ENCODE measurements around the gene KREMEN1. TPM values are rescaled to one million over a fixed set of nuclear protein-coding genes. Genes with fewer than 3 reads are reported as not detected.
A peak's percentile ranks its signal among the peaks of the same experiment; 100 is the strongest.

The KREMEN1 gene
- total RNA-seq, 6 donors from 2014 or later, result 8.4 to 24.3 (median 15.9) TPM

DNA sequence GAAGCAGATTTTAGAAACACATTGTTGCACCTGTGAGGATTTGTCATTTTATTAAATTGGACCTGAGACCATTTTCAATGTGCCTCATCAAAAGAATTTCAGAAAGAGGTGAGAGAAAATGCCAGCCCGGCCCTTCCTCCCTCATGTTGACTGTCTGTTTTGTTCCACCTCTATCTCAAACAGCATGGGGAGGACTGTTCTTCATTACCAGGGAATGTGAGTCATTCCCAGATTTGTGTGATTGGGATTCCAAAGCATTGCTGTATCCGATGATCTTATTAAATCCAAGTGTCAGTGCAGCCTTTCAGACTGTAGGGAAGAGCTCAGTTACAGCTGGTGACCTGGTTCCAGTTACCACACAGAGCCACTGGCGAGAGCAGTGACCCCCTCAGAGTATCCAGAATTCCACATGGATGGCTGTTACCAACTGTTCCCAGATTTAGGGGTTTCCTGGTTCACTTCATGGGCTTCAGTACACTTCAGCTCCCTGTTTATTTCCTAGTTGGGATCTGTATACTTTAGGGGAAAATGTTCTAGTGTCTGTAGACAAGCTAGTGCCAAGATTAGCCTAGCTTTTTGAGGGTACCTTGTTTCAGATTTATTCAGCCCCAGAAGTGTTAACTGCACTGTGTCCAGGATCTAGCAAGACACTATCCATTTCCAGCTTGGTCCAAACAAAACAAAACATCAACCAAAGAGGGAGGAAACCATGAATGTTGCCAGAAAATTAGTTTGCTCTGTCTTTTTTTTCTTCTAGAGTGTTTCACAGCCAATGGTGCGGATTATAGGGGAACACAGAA lies 20.9 kb downstream of the KREMEN1 start:
- no peaks in the 10 kb centered on the region for H3K9me3 ChIP-seq
- ATAC-seq (ENCODE audit: low FRiP score in 2 of 2) (peak; percentile 54 to 90), DNase-seq (no peak)
- peak in 1 of 2 donors; percentile 15 for TF ChIP-seq POLR2AphosphoS5 (IDR thresholded peaks at IDR 0.05)
- TF ChIP-seq POLR2A (IDR thresholded peaks at IDR 0.05), result no peak
- TF ChIP-seq EP300 (IDR thresholded peaks at IDR 0.05), result no peak
- TF ChIP-seq, protein P1, sequence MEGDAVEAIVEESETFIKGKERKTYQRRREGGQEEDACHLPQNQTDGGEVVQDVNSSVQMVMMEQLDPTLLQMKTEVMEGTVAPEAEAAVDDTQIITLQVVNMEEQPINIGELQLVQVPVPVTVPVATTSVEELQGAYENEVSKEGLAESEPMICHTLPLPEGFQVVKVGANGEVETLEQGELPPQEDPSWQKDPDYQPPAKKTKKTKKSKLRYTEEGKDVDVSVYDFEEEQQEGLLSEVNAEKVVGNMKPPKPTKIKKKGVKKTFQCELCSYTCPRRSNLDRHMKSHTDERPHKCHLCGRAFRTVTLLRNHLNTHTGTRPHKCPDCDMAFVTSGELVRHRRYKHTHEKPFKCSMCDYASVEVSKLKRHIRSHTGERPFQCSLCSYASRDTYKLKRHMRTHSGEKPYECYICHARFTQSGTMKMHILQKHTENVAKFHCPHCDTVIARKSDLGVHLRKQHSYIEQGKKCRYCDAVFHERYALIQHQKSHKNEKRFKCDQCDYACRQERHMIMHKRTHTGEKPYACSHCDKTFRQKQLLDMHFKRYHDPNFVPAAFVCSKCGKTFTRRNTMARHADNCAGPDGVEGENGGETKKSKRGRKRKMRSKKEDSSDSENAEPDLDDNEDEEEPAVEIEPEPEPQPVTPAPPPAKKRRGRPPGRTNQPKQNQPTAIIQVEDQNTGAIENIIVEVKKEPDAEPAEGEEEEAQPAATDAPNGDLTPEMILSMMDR (IDR thresholded peaks at IDR 0.05), result no peak
- no peaks in the 10 kb centered on the region for H3K27me3 ChIP-seq
- H3K27ac ChIP-seq, result peak overlapping the region in 3 of 4 donors; percentile 10 to 37 (median 23)
- WGBS, 2 donors, result 72 to 87% methylated on average over 4 of the region's 4 CpGs
- no peak overlapping the region for H3K4me3 ChIP-seq
- peaks cover 0 to 11% (median 0%) of the 10 kb centered on the region in 4 donors for H3K36me3 ChIP-seq
- H3K4me1 ChIP-seq, result peaks cover 6 to 11% (median 9%) of the 10 kb centered on the region in 4 donors

DNA sequence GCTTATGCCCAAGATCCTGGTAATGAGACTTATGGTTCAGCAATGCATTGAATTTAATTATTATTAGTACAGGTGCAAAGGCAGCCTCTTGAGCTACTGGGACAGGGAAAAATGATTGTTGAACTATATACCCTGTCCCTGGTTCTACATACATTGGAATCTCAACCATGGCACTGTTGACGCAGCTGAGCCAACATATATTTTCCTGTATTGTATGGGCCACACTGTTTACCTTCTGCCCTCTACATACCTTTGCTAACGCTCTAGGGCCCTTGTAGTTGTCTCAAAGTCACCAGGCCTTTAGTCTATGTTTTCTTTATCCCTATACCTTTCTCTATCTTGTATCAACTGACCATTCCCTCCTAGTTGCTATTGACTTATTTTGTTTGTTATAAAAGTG lies 22.6 kb downstream of the KREMEN1 start:
- Histone ChIP-seq H3K36me3 (peaks cover 0 to 22% (median 0%) of the 10 kb centered on the region in 4 donors), H3K27ac (no peak overlapping the region), H3K4me1 (peaks cover 4 to 11% (median 7%) of the 10 kb centered on the region in 4 donors), H3K9me3 (no peaks in the 10 kb centered on the region), H3K27me3 (no peaks in the 10 kb centered on the region), H3K4me3 (no peak overlapping the region)
- TF ChIP-seq EP300 (IDR thresholded peaks at IDR 0.05) (no peak), POLR2A (IDR thresholded peaks at IDR 0.05) (no peak), POLR2AphosphoS5 (IDR thresholded peaks at IDR 0.05) (no peak)
- TF ChIP-seq, protein P1 (IDR thresholded peaks at IDR 0.05), result no peak
- ATAC-seq (ENCODE audit: low FRiP score in 2 of 2) (no peak), DNase-seq (no peak)
- WGBS, 2 donors, result 80 to 90% methylated on average over 2 of the region's 2 CpGs

GRCh38 chr22:29096736-29097669 lies 24.2 kb downstream of the KREMEN1 start:
- H3K27ac ChIP-seq, result no peak overlapping the region
- no peaks in the 10 kb centered on the region for H3K27me3 ChIP-seq
- TF ChIP-seq, protein P1 (IDR thresholded peaks at IDR 0.05), result no peak
- no peak for TF ChIP-seq POLR2A (IDR thresholded peaks at IDR 0.05)
- DNase-seq, result no peak
- peaks cover 0 to 8% (median 4%) of the 10 kb centered on the region in 4 donors for H3K4me1 ChIP-seq
- H3K36me3 ChIP-seq, result peaks cover 0 to 22% (median 0%) of the 10 kb centered on the region in 4 donors
- no peaks in the 10 kb centered on the region for H3K9me3 ChIP-seq
- H3K4me3 ChIP-seq, result no peak overlapping the region
- no peak for ATAC-seq (ENCODE audit: low FRiP score in 2 of 2)
- 81 to 83% methylated on average over 13 of the region's 13 CpGs for WGBS, 2 donors

DNA sequence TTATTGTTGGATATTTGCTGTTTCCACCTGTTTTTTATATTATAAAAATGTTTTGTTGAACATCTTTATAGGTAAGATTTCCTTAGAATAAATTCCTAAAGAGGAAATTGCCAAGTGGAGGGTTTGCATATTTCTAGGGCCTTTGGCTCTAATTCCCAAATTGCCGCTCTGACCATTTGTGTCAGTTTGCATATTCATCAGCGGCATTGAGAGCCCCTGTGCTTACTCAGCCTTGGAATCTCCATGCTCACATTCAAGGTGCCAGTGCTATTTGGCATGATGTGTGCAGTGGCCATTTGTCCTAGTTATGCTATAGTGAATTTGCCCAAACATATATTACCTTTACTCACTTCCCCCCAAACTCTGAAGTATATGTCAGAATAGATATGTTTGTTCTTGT lies 25.5 kb downstream of the KREMEN1 start:
- peaks cover 0 to 22% (median 0%) of the 10 kb centered on the region in 4 donors for H3K36me3 ChIP-seq
- H3K27ac ChIP-seq, result no peak overlapping the region
- H3K4me1 ChIP-seq, result no peaks in the 10 kb centered on the region
- H3K27me3 ChIP-seq, result no peaks in the 10 kb centered on the region
- ATAC-seq (ENCODE audit: low FRiP score in 2 of 2), result no peak
- no peak for DNase-seq
- 94 to 96% methylated on average over 2 of the region's 2 CpGs for WGBS, 2 donors
- TF ChIP-seq, protein P1 (IDR thresholded peaks at IDR 0.05), result no peak
- TF ChIP-seq EP300 (IDR thresholded peaks at IDR 0.05) (no peak), POLR2AphosphoS5 (IDR thresholded peaks at IDR 0.05) (no peak), POLR2A (IDR thresholded peaks at IDR 0.05) (no peak)
- H3K9me3 ChIP-seq, result no peaks in the 10 kb centered on the region
- H3K4me3 ChIP-seq, result no peak overlapping the region

Measured in upper lobe of left lung (tissue), 6 donors.